Loucy (cell line): Measurements from ENCODE around the gene FOXP1.

Source experiments
- EZH2phosphoT487 ChIP-seq: fragments of 200-600 bp; IDR thresholded peaks from 2 replicates; pipeline ENCODE4 v1.6.1; 2018; ENCODE audit warnings: antibody characterized with exemption, mild to moderate bottlenecking, moderate library complexity, borderline replicate concordance
- TF ChIP-seq, protein P1 (sequence below): fragments of 200-600 bp; sonication (generic); conservative IDR thresholded peaks from 2 replicates; pipeline ENCODE4 v1.5.1; 2014; ENCODE audit warnings: mild to moderate bottlenecking, antibody characterized with exemption, low read length

- TF ChIP-seq, protein P1, sequence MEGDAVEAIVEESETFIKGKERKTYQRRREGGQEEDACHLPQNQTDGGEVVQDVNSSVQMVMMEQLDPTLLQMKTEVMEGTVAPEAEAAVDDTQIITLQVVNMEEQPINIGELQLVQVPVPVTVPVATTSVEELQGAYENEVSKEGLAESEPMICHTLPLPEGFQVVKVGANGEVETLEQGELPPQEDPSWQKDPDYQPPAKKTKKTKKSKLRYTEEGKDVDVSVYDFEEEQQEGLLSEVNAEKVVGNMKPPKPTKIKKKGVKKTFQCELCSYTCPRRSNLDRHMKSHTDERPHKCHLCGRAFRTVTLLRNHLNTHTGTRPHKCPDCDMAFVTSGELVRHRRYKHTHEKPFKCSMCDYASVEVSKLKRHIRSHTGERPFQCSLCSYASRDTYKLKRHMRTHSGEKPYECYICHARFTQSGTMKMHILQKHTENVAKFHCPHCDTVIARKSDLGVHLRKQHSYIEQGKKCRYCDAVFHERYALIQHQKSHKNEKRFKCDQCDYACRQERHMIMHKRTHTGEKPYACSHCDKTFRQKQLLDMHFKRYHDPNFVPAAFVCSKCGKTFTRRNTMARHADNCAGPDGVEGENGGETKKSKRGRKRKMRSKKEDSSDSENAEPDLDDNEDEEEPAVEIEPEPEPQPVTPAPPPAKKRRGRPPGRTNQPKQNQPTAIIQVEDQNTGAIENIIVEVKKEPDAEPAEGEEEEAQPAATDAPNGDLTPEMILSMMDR, result 0 out of 2 replicates have a peak, but pooled peaks have one; percentile 14
- no peak for TF ChIP-seq EZH2phosphoT487
These were observed 160.2 kb downstream of the FOXP1 start for GRCh38 chr3:71423151-71423906.
